Suprapubic skin (tissue), 4 donors: Measurements from ENCODE around the gene GRIK3.

ENCODE experiments used
- CTCF ChIP-seq, 2 donors: fragments of 200-600 bp in 1 of 2; fragments of 450-650 bp in 1 of 2; sonication (generic) in 1 of 2; IDR thresholded peaks; one replicate each; pipeline ENCODE4 v1.5.1; 2016 to 2019; ENCODE audit warnings: antibody characterized with exemption in 2 of 2, mild to moderate bottlenecking in 1 of 2, moderate library complexity in 1 of 2
- EP300 ChIP-seq: sonication (generic); formaldehyde crosslinking; IDR thresholded peaks from one replicate; pipeline ENCODE4 v1.6.1; 2017; ENCODE audit warnings: antibody characterized with exemption
- POLR2AphosphoS5 ChIP-seq, 3 donors: sonication (generic); formaldehyde crosslinking; IDR thresholded peaks; one replicate each; pipeline ENCODE4 v1.6.1; 2017; ENCODE audit warnings: antibody characterized with exemption in 3 of 3

GRCh38 chr1:36881068-36881405 lies 153.3 kb downstream of the GRIK3 start:
- TF ChIP-seq CTCF (IDR thresholded peaks at IDR 0.05) (no peak), POLR2AphosphoS5 (IDR thresholded peaks at IDR 0.05) (no peak), EP300 (no peak)
